ENCODE measurements around the gene SUCNR1. TPM values are rescaled to one million over a fixed set of nuclear protein-coding genes. Genes with fewer than 3 reads are reported as not detected.

Gene SUCNR1
- polyA plus RNA-seq, 1 donor from 2014 or later, result not detected

GRCh38 chr3:151925419-151925818, 52.0 kb downstream of the SUCNR1 start:
- no peak overlapping the region for H3K4me2 ChIP-seq (ENCODE audit: low read length)
- H3K36me3 ChIP-seq (ENCODE audit: insufficient read depth, low read length), result no peaks in the 10 kb centered on the region
- no peaks in the 10 kb centered on the region for H4K20me1 ChIP-seq (ENCODE audit: insufficient read depth)
- H3K9ac ChIP-seq (ENCODE audit: low read length), result no peak overlapping the region
- H2AFZ ChIP-seq (ENCODE audit: low read depth, low read length), result no peak overlapping the region
- no peaks in the 10 kb centered on the region for H3K27me3 ChIP-seq (ENCODE audit: insufficient read depth, low read depth, low read length)
- no peaks in the 10 kb centered on the region for H3K79me2 ChIP-seq (replicated peaks; ENCODE audit: insufficient read depth, low read length)
- no peak overlapping the region for H3K27ac ChIP-seq (ENCODE audit: low read length)
- TF ChIP-seq EP300 (conservative IDR thresholded peaks at IDR 0.05; ENCODE audit: poor library complexity, severe bottlenecking), result no peak
- no peak for TF ChIP-seq MXI1 (conservative IDR thresholded peaks at IDR 0.05; ENCODE audit: poor library complexity, severe bottlenecking)
- no peak for TF ChIP-seq RAD21 (conservative IDR thresholded peaks at IDR 0.05)
- TF ChIP-seq REST (IDR thresholded peaks at IDR 0.05; ENCODE audit: borderline replicate concordance), result no peak
- TF ChIP-seq EZH2 (IDR thresholded peaks at IDR 0.05; ENCODE audit: borderline replicate concordance, insufficient read depth, low read length, poor library complexity, severe bottlenecking), result no peak
- no peaks in the 10 kb centered on the region for H3F3A ChIP-seq (ENCODE audit: insufficient read depth, low read length, poor library complexity, severe bottlenecking)
- H3K4me3 ChIP-seq (ENCODE audit: low read length), result no peak overlapping the region
- H3K9me2 ChIP-seq (ENCODE audit: insufficient read depth, low read length), result no peaks in the 10 kb centered on the region
- H3K9me3 ChIP-seq (ENCODE audit: low read length), result no peaks in the 10 kb centered on the region

GRCh38 chr3:151925876-151926275, 52.4 kb downstream of the SUCNR1 start:
- no peak overlapping the region for H3K4me3 ChIP-seq (ENCODE audit: low read length)
- no peaks in the 10 kb centered on the region for H3K36me3 ChIP-seq (ENCODE audit: insufficient read depth, low read length)
- H3K27me3 ChIP-seq (ENCODE audit: insufficient read depth, low read depth, low read length), result no peaks in the 10 kb centered on the region
- H3K9me2 ChIP-seq (ENCODE audit: insufficient read depth, low read length), result no peaks in the 10 kb centered on the region
- no peaks in the 10 kb centered on the region for H3K79me2 ChIP-seq (replicated peaks; ENCODE audit: insufficient read depth, low read length)
- H2AFZ ChIP-seq (ENCODE audit: low read depth, low read length), result no peak overlapping the region
- no peaks in the 10 kb centered on the region for H3K9me3 ChIP-seq (ENCODE audit: low read length)
- H3K9ac ChIP-seq (ENCODE audit: low read length), result no peak overlapping the region
- H4K20me1 ChIP-seq (ENCODE audit: insufficient read depth), result no peaks in the 10 kb centered on the region
- H3K4me2 ChIP-seq (ENCODE audit: low read length), result no peak overlapping the region
- TF ChIP-seq EP300 (conservative IDR thresholded peaks at IDR 0.05; ENCODE audit: poor library complexity, severe bottlenecking), result no peak
- no peak for TF ChIP-seq TAF1 (IDR thresholded peaks at IDR 0.05; ENCODE audit: low read depth)
- no peak for TF ChIP-seq RAD21 (conservative IDR thresholded peaks at IDR 0.05)
- no peak for TF ChIP-seq MXI1 (conservative IDR thresholded peaks at IDR 0.05; ENCODE audit: poor library complexity, severe bottlenecking)
- TF ChIP-seq REST (IDR thresholded peaks at IDR 0.05; ENCODE audit: borderline replicate concordance), result no peak
- TF ChIP-seq EZH2 (IDR thresholded peaks at IDR 0.05; ENCODE audit: borderline replicate concordance, insufficient read depth, low read length, poor library complexity, severe bottlenecking), result no peak
- TF ChIP-seq SMC3 (conservative IDR thresholded peaks at IDR 0.05; ENCODE audit: poor library complexity), result no peak
- TF ChIP-seq POLR2AphosphoS5 (IDR thresholded peaks at IDR 0.05), result no peak
- TF ChIP-seq CTCF (IDR thresholded peaks at IDR 0.05; ENCODE audit: poor library complexity, severe bottlenecking), result no peak
- H3F3A ChIP-seq (ENCODE audit: insufficient read depth, low read length, poor library complexity, severe bottlenecking), result no peaks in the 10 kb centered on the region
- H3K27ac ChIP-seq (ENCODE audit: low read length), result no peak overlapping the region
